GM19328 (cell line): Measurements from ENCODE around the gene OR6N2.

ENCODE experiments used
- ATAC-seq: cut with Tn5 transposase; IDR thresholded peaks from one replicate; pipeline ENCODE4 v1.9.1; 2021; ENCODE audit warnings: mild to moderate bottlenecking, moderate library complexity; ENCODE audit not compliant: unreplicated experiment

The OR6N2 gene, protein sequence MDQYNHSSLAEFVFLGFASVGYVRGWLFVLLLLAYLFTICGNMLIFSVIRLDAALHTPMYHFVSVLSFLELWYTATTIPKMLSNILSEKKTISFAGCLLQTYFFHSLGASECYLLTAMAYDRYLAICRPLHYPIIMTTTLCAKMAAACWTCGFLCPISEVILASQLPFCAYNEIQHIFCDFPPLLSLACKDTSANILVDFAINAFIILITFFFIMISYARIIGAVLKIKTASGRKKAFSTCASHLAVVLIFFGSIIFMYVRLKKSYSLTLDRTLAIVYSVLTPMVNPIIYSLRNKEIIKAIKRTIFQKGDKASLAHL

GRCh38 chr1:158781104-158781503, at the start of gene OR6N2:
TSS of gene OR6N2 (minus strand) at chr1:158781204. CDS start at chr1:158777635, 3,569 bp downstream.
- no peak for ATAC-seq

DNA sequence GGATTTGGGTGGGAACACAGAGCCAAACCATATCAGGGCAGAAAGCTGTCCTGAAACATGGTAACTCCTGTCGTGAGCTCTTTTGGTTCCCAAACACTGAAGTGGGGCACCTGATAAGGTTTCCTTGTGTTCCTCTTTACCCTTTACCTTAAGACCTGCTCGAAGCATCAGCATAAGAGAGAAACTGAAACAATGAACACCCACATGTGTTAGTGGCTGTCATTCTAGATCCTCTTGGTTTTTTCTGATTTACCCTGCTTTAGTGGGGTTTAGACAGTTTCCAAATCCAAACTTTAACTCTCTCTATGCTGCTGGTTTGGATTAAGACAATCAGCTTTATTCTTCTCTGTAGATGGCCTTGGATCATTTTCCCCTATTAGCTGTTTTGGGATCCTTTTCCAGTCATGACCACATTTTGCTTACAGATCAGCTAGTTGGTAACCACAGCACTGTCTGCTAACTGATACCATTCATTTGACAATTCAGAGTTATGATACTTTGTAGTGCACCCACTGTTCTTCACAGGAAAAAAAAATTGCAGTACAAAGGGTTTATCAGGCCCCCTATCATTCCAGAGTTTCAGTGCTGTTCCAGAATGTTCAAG, 49.2 kb upstream of the OR6N2 start:
- ATAC-seq = no peak

- no peak for ATAC-seq
Measured at GRCh38 chr1:158821723-158822122, 40.7 kb upstream of the OR6N2 start.

GRCh38 chr1:158819461-158820443, 38.7 kb upstream of the OR6N2 start:
- peak; percentile 73 for ATAC-seq

DNA sequence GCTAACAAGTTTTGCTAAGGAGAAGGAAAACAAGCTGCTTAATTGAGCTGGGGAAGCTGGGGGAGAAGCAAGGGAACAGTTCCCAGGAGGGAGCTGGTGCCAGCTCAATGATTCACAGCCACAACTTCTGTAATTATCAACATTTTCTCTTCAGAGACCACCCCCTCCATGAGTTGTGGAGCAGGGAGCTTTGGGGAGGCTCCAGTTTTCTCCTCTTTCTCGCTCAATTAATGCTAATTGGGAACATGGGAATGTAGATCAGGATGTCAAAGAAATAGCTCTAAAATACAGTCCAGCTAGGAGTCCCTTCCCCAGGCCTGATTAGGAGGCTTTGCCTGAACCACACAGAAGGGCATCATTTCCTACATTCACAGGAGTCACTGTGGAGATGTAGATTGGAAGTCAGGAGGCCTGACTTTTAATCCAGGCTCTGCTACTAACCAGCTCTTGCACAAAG, 38.0 kb upstream of the OR6N2 start:
- ATAC-seq = peak; percentile 20

GRCh38 chr1:158818560-158818959, 37.6 kb upstream of the OR6N2 start:
- no peak for ATAC-seq

DNA sequence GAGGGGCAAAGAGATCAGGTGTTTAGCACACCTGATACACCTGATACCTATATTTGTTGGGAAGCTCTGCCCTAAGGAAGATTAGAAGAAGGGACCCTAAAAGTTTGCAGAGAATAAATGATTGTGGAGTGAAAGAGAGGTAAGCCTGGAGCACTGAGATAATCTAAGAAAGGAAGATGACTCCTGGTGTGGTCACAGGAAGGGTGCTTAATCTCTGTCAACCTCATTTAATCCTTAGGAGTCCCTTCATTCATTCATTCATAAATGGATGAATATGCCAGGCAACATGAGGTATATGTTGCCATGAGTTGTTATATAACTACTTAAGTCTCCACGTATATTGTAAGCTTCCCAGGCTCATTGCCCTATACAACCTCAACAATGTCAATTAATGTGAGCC, 34.0 kb upstream of the OR6N2 start:
- no peak for ATAC-seq

DNA sequence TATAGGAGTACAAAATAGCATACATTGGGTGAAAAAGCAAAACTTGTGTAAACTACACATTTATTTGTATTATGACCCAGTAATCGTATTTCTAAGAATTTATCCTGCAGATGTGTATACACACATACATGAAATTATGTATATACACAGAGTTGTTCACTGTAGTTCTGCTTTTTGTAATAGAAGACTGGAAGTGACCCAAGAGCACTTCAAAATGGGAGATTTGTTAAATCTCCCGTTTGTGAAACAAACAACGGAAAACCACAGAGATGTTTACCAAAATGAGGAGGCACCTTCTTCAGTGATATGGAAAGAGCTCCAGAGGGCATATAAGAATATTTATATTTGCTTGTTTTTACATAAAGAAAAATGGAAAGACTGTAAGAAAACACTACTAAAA, 32.2 kb upstream of the OR6N2 start:
- ATAC-seq = no peak

GRCh38 chr1:158812336-158812735, 31.3 kb upstream of the OR6N2 start:
- no peak for ATAC-seq

- no peak for ATAC-seq
Measured at GRCh38 chr1:158810311-158810710, 29.3 kb upstream of the OR6N2 start.

- ATAC-seq = no peak
Measured at GRCh38 chr1:158809862-158810261, 28.9 kb upstream of the OR6N2 start.

GRCh38 chr1:158809256-158809655, 28.3 kb upstream of the OR6N2 start:
- no peak for ATAC-seq

DNA sequence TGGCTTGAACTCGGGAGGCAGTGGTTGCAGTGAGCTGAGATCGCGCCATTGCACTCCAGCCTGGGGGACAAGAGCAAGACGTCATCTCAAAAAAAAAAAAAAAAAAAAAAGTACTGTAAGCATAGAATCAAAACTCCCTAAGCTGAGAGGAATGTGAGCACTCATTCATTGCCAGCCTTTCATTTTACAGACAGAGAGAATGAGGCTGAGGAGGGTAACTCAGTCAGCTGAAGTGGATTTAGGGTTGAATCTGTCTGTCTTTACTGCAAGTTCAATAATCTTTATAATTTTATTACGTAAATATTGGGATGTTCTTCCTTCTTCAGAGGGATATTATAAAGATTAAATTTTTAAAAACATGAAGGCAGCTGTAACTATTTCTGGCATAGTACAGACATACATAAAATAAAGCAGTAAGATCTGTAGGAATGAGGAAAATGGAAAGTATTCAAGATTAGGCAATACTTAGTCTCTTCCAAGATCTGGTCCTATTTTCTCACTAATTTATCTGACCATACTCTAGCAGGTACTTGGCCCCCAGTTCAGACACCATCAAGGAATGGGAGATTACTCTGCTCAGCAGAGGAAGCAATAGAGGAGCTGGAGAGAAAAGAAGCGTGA, 26.0 kb upstream of the OR6N2 start:
- no peak for ATAC-seq

DNA sequence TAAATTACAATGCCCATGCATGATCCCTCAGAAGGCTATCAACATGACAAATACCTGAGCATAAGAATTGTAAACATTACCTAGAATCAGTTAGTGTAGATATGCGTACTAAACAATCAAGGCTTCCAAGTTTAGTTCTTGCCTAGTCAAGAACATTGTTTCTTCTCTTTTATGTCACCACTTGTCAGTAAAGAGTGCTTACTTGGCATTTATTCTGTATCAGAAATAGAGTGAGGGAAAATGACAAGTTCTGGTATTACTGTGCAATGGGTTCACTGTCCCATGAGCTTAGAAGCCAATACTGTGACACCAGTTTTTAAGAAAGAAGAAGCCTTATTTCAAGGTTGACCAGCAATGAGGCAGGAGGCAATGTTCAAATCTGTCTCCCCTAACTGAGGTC, 22.7 kb upstream of the OR6N2 start:
- no peak for ATAC-seq

- ATAC-seq = no peak
Measured at GRCh38 chr1:158801396-158801795, 20.4 kb upstream of the OR6N2 start.

DNA sequence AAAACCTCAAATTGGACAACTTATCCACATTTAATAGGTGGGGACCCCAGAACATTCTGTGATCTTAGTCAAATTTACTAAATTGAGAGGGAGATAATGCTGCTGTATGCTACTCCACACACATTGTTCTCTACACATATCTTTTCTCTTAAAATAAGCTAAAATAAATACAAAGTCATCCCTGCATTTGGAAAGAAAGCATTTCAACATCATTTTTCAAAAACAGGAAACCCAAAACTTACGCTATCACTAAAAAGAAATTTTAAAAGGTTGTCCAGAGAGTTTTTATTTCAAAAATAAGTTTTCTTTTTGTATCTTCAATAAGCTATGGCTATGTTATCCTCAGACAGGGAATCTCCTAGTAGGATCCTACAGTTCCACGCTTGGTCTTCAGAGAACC, 19.5 kb upstream of the OR6N2 start:
- no peak for ATAC-seq

GRCh38 chr1:158799689-158800088, 18.7 kb upstream of the OR6N2 start:
- ATAC-seq = no peak

DNA sequence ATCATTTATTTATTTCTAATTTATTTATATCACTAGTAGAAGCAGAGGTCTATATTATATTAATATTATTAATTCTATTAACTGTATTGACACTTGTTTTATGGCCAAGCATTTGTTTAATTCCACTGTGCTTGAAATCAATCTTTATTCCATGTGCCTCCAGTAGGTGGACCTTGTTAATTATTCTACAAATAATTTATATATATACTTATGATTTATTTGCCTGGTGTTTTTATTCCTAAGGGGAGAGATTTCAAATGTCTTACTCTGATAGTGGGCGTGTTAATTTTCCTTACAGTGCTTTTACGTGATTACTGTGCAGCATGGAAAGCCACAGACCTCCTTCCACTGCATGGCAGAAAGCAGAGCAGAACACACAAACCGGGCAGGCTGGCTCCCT, 17.5 kb upstream of the OR6N2 start:
- ATAC-seq = no peak

GRCh38 chr1:158794247-158794646, 13.2 kb upstream of the OR6N2 start:
- no peak for ATAC-seq

GRCh38 chr1:158793604-158794003, 12.6 kb upstream of the OR6N2 start:
- no peak for ATAC-seq
